ENCODE results near the gene RMP24.

The RMP24 gene

DNA sequence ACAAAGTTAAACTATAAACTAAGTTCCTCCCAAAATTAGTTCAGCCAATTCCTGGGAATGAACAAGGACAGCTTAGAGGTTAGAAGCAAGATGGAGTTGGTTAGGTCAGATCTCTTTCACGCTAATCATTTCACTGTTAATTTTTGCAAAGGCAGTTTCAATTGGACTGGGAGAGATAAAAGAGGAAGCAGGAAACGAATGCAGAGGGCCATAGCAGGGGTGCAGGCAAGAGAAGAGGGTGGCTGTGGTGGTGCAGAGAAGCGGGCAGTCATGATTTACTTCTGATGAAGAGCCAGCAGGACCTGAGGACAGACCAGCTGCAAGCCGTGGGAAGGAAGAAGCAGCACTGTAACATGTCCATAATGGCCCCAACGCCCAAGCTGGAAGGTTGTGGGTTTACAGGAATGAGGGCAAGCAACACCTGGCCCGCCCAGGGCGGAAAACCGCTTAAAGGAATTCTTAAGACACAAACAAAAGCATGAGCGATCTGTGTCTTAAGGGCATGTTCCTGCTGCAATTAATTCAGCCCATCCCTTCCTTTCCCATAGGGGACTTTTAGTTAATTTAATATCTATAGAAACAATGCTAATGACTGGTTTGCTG is 4.1 kb upstream of the RMP24 start:
- DNase-seq (no peak), FAIRE-seq (no peak)
- no peak overlapping the region for H3K9ac ChIP-seq (ENCODE audit: low read length in 3 of 3)
- peaks cover 0 to 8% (median 7%) of the 10 kb centered on the region in 3 donors for H3K4me1 ChIP-seq (ENCODE audit: control insufficient read depth in 2 of 3, insufficient read depth in 2 of 3, low read depth in 1 of 3, low read length in 3 of 3)
- H3K9me3 ChIP-seq (ENCODE audit: control insufficient read depth in 2 of 3, insufficient read depth in 1 of 3, low read length in 3 of 3): no peaks in the 10 kb centered on the region
- TF ChIP-seq, protein P1, sequence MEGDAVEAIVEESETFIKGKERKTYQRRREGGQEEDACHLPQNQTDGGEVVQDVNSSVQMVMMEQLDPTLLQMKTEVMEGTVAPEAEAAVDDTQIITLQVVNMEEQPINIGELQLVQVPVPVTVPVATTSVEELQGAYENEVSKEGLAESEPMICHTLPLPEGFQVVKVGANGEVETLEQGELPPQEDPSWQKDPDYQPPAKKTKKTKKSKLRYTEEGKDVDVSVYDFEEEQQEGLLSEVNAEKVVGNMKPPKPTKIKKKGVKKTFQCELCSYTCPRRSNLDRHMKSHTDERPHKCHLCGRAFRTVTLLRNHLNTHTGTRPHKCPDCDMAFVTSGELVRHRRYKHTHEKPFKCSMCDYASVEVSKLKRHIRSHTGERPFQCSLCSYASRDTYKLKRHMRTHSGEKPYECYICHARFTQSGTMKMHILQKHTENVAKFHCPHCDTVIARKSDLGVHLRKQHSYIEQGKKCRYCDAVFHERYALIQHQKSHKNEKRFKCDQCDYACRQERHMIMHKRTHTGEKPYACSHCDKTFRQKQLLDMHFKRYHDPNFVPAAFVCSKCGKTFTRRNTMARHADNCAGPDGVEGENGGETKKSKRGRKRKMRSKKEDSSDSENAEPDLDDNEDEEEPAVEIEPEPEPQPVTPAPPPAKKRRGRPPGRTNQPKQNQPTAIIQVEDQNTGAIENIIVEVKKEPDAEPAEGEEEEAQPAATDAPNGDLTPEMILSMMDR (IDR thresholded peaks at IDR 0.05; ENCODE audit: borderline replicate concordance, extremely low read depth, insufficient read depth): no peak
- H3K27ac ChIP-seq (ENCODE audit: low read depth in 2 of 2, low read length in 2 of 2): peak overlapping the region in 1 of 2 donors; percentile 8
- no peaks in the 10 kb centered on the region for H3K36me3 ChIP-seq (ENCODE audit: control insufficient read depth in 2 of 3, insufficient read depth in 3 of 3, low read length in 3 of 3)
- H3K4me3 ChIP-seq (ENCODE audit: low read length in 3 of 3): no peak overlapping the region
- no peaks in the 10 kb centered on the region for H3K27me3 ChIP-seq (ENCODE audit: control insufficient read depth, insufficient read depth, low read length)
- intact Hi-C loops (cut with DNase I): no loop called here

- DNase-seq: no peak
- intact Hi-C loops (cut with DNase I): no loop called here
- no peaks in the 10 kb centered on the region for H3K27me3 ChIP-seq (ENCODE audit: control insufficient read depth, insufficient read depth, low read length)
- no peaks in the 10 kb centered on the region for H3K36me3 ChIP-seq (ENCODE audit: control insufficient read depth in 2 of 3, insufficient read depth in 3 of 3, low read length in 3 of 3)
- no peak overlapping the region for H3K27ac ChIP-seq (ENCODE audit: low read depth in 2 of 2, low read length in 2 of 2)
- H3K9me3 ChIP-seq (ENCODE audit: control insufficient read depth in 2 of 3, insufficient read depth in 1 of 3, low read length in 3 of 3): no peaks in the 10 kb centered on the region
- H3K4me1 ChIP-seq (ENCODE audit: control insufficient read depth in 2 of 3, insufficient read depth in 2 of 3, low read depth in 1 of 3, low read length in 3 of 3): peaks cover 0 to 16% (median 7%) of the 10 kb centered on the region in 3 donors
- H3K9ac ChIP-seq (ENCODE audit: low read length in 3 of 3): no peak overlapping the region
- H3K4me3 ChIP-seq (ENCODE audit: low read length in 3 of 3): no peak overlapping the region
- FAIRE-seq: no peak
- TF ChIP-seq, protein P1 (IDR thresholded peaks at IDR 0.05; ENCODE audit: borderline replicate concordance, extremely low read depth, insufficient read depth): no peak
Observed at GRCh38 chr18:35969676-35970075, 2.8 kb upstream of the RMP24 start.

DNA sequence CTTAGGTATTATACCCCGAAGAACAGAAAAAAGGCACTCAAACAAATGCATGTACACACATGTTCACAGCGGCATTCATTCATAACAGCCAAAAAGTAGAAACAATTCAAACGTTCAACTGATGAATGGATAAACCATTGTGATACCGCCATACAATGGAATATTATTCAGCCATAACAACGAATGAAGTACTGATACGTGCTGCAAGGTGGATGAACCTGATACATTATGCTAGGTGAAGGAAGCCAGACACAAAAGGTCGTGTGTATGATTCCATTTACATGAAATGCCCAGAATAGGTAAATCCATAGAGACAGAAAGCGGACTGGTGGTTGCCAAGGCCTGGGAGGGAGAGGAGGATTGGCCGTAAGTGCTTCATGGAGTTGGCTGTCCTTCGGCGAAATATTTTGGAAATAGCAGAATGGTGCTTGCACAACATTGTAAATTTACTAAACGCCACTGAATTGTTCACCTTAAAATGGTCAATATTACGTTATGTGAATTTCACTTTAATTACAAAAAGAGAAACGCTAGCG is 750 bp upstream of the RMP24 start:
- H3K4me1 ChIP-seq (ENCODE audit: control insufficient read depth in 2 of 3, insufficient read depth in 2 of 3, low read depth in 1 of 3, low read length in 3 of 3): peaks cover 0 to 16% (median 7%) of the 10 kb centered on the region in 3 donors
- H3K9ac ChIP-seq (ENCODE audit: low read length in 3 of 3): peak overlapping the region; percentile 63 to 94 (median 72)
- no peaks in the 10 kb centered on the region for H3K27me3 ChIP-seq (ENCODE audit: control insufficient read depth, insufficient read depth, low read length)
- FAIRE-seq: no peak
- H3K4me3 ChIP-seq (ENCODE audit: low read length in 3 of 3): peak overlapping the region; percentile 77 to 95 (median 92)
- peaks cover 3 to 5% (median 4%) of the 10 kb centered on the region in 3 donors for H3K36me3 ChIP-seq (ENCODE audit: control insufficient read depth in 2 of 3, insufficient read depth in 3 of 3, low read length in 3 of 3)
- intact Hi-C loops (cut with DNase I): no loop called here
- peak overlapping the region; percentile 85 for H3K27ac ChIP-seq (ENCODE audit: low read depth in 2 of 2, low read length in 2 of 2)
- TF ChIP-seq, protein P1 (IDR thresholded peaks at IDR 0.05; ENCODE audit: borderline replicate concordance, extremely low read depth, insufficient read depth): no peak
- DNase-seq: peak in 1 of 5 donors; percentile 6
- H3K9me3 ChIP-seq (ENCODE audit: control insufficient read depth in 2 of 3, insufficient read depth in 1 of 3, low read length in 3 of 3): no peaks in the 10 kb centered on the region
